Liver (tissue), 9 donors: ENCODE measurements around the gene LYST. TPM values are rescaled to one million over a fixed set of nuclear protein-coding genes. Genes with fewer than 3 reads are reported as not detected.

ENCODE experiments used
- DNase-seq: peaks from one replicate; pipeline ENCODE4 v3.0.0-alpha.2; 2017; ENCODE audit warnings: low spot score
- H3K27ac ChIP-seq, 2 donors: one replicate each; pipeline ENCODE4 v1.7.0; 2013; ENCODE audit warnings: inconsistent platforms in 2 of 2, low read length in 2 of 2, control low read depth in 1 of 2, low read depth in 1 of 2, mild to moderate bottlenecking in 1 of 2
- H3K27me3 ChIP-seq, 4 donors: one replicate each; pipeline versions ENCODE4 v1.6.1 to v1.7.0; 2013; ENCODE audit warnings: low read length in 3 of 4, inconsistent platforms in 1 of 4, mild to moderate bottlenecking in 1 of 4, moderate library complexity in 1 of 4; ENCODE audit not compliant: control insufficient read depth in 4 of 4, insufficient read depth in 4 of 4
- H3K36me3 ChIP-seq, 4 donors: one replicate each; pipeline versions ENCODE4 v1.6.1 to v1.7.0; 2013; ENCODE audit warnings: low read length in 3 of 4, mild to moderate bottlenecking in 3 of 4, low read depth in 1 of 4, moderate library complexity in 1 of 4; ENCODE audit not compliant: control insufficient read depth in 4 of 4, insufficient read depth in 3 of 4
- H3K4me1 ChIP-seq, 4 donors: one replicate each; pipeline versions ENCODE4 v1.6.1 to v1.7.0; 2013; ENCODE audit warnings: low read length in 3 of 4, mild to moderate bottlenecking in 3 of 4, moderate library complexity in 1 of 4; ENCODE audit not compliant: control insufficient read depth in 4 of 4, insufficient read depth in 4 of 4
- H3K4me3 ChIP-seq, 3 donors: one replicate each; pipeline versions ENCODE4 v1.6.1 to v1.7.0; 2013; ENCODE audit warnings: low read length in 3 of 3, control low read depth in 1 of 3, low read depth in 1 of 3, mild to moderate bottlenecking in 1 of 3
- H3K9ac ChIP-seq, 2 donors: one replicate each; pipeline ENCODE4 v1.7.0; 2013; ENCODE audit warnings: low read length in 2 of 2, mild to moderate bottlenecking in 2 of 2, moderate library complexity in 2 of 2, control low read depth in 1 of 2, low read depth in 1 of 2
- H3K9me3 ChIP-seq, 4 donors: one replicate each; pipeline versions ENCODE4 v1.6.1 to v1.7.0; 2013; ENCODE audit warnings: low read length in 3 of 4; ENCODE audit not compliant: control insufficient read depth in 4 of 4
- ATF3 ChIP-seq: IDR thresholded peaks from 2 replicates; pipeline ENCODE4 v1.6.1; 2016; ENCODE audit warnings: antibody characterized with exemption
- CTCF ChIP-seq: fragments of 150-350 bp; IDR thresholded peaks from 2 replicates; pipeline ENCODE4 v1.5.1; 2017; ENCODE audit warnings: improper control_type of control experiment, low read depth, low read length; ENCODE audit not compliant: missing input control
- EGR1 ChIP-seq, 2 donors: IDR thresholded peaks; 2 replicates each; pipeline ENCODE4 v1.6.1; 2016 to 2018; ENCODE audit warnings: antibody characterized with exemption in 2 of 2, low read depth in 2 of 2
- FOXA1 ChIP-seq: IDR thresholded peaks from 2 replicates; pipeline ENCODE4 v1.6.1; 2016; ENCODE audit warnings: antibody characterized with exemption
- FOXA2 ChIP-seq: IDR thresholded peaks from 2 replicates; pipeline ENCODE4 v1.6.1; 2016; ENCODE audit warnings: antibody characterized with exemption
- GABPA ChIP-seq, 2 donors: IDR thresholded peaks in 1 of 2; conservative IDR thresholded peaks in 1 of 2; 2 replicates each; pipeline ENCODE4 v1.6.1; 2016; ENCODE audit warnings: antibody characterized with exemption in 2 of 2, mild to moderate bottlenecking in 1 of 2, moderate library complexity in 1 of 2
- HNF4A ChIP-seq, 2 donors: conservative IDR thresholded peaks; 2 replicates each; pipeline ENCODE4 v1.6.1; 2016; ENCODE audit warnings: antibody characterized with exemption in 2 of 2, mild to moderate bottlenecking in 2 of 2
- JUND ChIP-seq, 2 donors: IDR thresholded peaks; 2 replicates each; pipeline ENCODE4 v1.6.1; 2016; ENCODE audit warnings: antibody characterized with exemption in 2 of 2
- MAX ChIP-seq: IDR thresholded peaks from 2 replicates; pipeline ENCODE4 v1.6.1; 2016; ENCODE audit warnings: antibody characterized with exemption
- NR2F2 ChIP-seq: IDR thresholded peaks from 2 replicates; pipeline ENCODE4 v1.6.1; 2016; ENCODE audit warnings: antibody characterized with exemption
- RAD21 ChIP-seq, 2 donors: IDR thresholded peaks; 2 replicates each; pipeline ENCODE4 v1.6.1; 2016; ENCODE audit warnings: antibody characterized with exemption in 2 of 2, mild to moderate bottlenecking in 2 of 2
- REST ChIP-seq: IDR thresholded peaks from 2 replicates; pipeline ENCODE4 v1.6.1; 2016; ENCODE audit warnings: antibody characterized with exemption, mild to moderate bottlenecking
- TAF1 ChIP-seq: conservative IDR thresholded peaks from 2 replicates; pipeline ENCODE4 v1.6.1; 2016; ENCODE audit warnings: antibody characterized with exemption, mild to moderate bottlenecking
- YY1 ChIP-seq: IDR thresholded peaks from 2 replicates; pipeline ENCODE4 v1.6.1; 2016; ENCODE audit warnings: antibody characterized with exemption, mild to moderate bottlenecking
- ZBTB33 ChIP-seq: IDR thresholded peaks from 2 replicates; pipeline ENCODE4 v1.6.1; 2016; ENCODE audit warnings: antibody characterized with exemption
- WGBS: extraction: QIAGEN DNeasy Blood & Tissue Kit; methylation state at CpG from one replicate; pipeline ENCODE4 v1.1.7; 2013; 5-methylcytosine and 5-hydroxymethylcytosine counted together
- polyA plus RNA-seq, 2 donors: library from polyadenylated mRNA; stranded (reverse) in 1 of 2; unstranded in 1 of 2; fragments of 200-250 nt in 1 of 2; fragments of >200 nt in 1 of 2; fragmentation: Nextera tagmentation in 1 of 2; extraction: Ambion mirVana in 1 of 2; gene quantifications; one replicate each; pipeline versions ENCODE4 v1.2.1 to v1.2.3, GENCODE V29; 2013 to 2015
- total RNA-seq, 2 donors: library from RNA; depleted of rRNA; stranded (reverse); fragments of >200 nt; gene quantifications; one replicate each; pipeline ENCODE4 v1.2.3, GENCODE V29; 2014
- donor health status: healthy.
- donor health status: healthy.
- donor health status: healthy.
- donor health status: healthy.
- donor health status: healthy.

Gene LYST
- total and polyA plus RNA-seq, 4 donors: 3.4 to 45.9 (median 14.2) TPM

- Histone ChIP-seq H3K9ac (no peak overlapping the region), H3K9me3 (no peaks in the 10 kb centered on the region), H3K4me3 (no peak overlapping the region), H3K4me1 (no peaks in the 10 kb centered on the region), H3K27ac (no peak overlapping the region), H3K27me3 (no peaks in the 10 kb centered on the region), H3K36me3 (peaks cover 0 to 24% (median 9%) of the 10 kb centered on the region in 4 donors)
- no peak for DNase-seq
- TF ChIP-seq FOXA1 (no peak), REST (no peak), ZBTB33 (no peak), CTCF (no peak), GABPA (IDR thresholded peaks at IDR 0.05 in 1 of 2, conservative IDR thresholded peaks at IDR 0.05 in 1 of 2) (no peak), NR2F2 (no peak), JUND (IDR thresholded peaks at IDR 0.05) (no peak), MAX (no peak), FOXA2 (no peak), ATF3 (no peak)
- 74% methylated on average over 3 of the region's 3 CpGs for WGBS
Observed at GRCh38 chr1:235763962-235764361, 102.7 kb downstream of the LYST start.

- Histone ChIP-seq H3K36me3 (peaks cover 2 to 36% (median 17%) of the 10 kb centered on the region in 4 donors), H3K27me3 (no peaks in the 10 kb centered on the region), H3K27ac (no peak overlapping the region), H3K4me1 (no peaks in the 10 kb centered on the region), H3K9ac (no peak overlapping the region), H3K4me3 (no peak overlapping the region), H3K9me3 (no peaks in the 10 kb centered on the region)
- 97% methylated on average over 6 of the region's 6 CpGs for WGBS
- DNase-seq: no peak
- no peak for TF ChIP-seq FOXA1
- no peak for TF ChIP-seq ATF3
- TF ChIP-seq GABPA (IDR thresholded peaks at IDR 0.05 in 1 of 2, conservative IDR thresholded peaks at IDR 0.05 in 1 of 2): no peak
- no peak for TF ChIP-seq HNF4A (conservative IDR thresholded peaks at IDR 0.05)
- TF ChIP-seq TAF1: no peak
- no peak for TF ChIP-seq REST
- no peak for TF ChIP-seq MAX
- TF ChIP-seq FOXA2: no peak
- no peak for TF ChIP-seq ZBTB33
- no peak for TF ChIP-seq YY1
- TF ChIP-seq RAD21 (IDR thresholded peaks at IDR 0.05): no peak
- TF ChIP-seq EGR1 (IDR thresholded peaks at IDR 0.05; ENCODE audit: low read depth in 2 of 2): no peak
Observed at GRCh38 chr1:235759336-235759735, 107.4 kb downstream of the LYST start.
